M059J (cell line): ENCODE measurements around the gene HTR1D. TPM values are rescaled to one million over a fixed set of nuclear protein-coding genes. Genes with fewer than 3 reads are reported as not detected.
A peak's percentile ranks its signal among the peaks of the same experiment; 100 is the strongest.
"Not testable (repeated sequence)": the region's sequence is repeated elsewhere in the genome, so short reads cannot be mapped to it uniquely, and the experiment has no call there.

Experiments used
- DNase-seq: peaks from one replicate; pipeline ENCODE4 v3.0.0-alpha.2; 2012; ENCODE audit warnings: low read depth
- total RNA-seq: library from RNA; depleted of rRNA; stranded (reverse); fragments of >200 nt; shearing (Covaris generic); gene quantifications from 2 replicates; pipeline ENCODE4 v1.2.3, GENCODE V29; 2014; rRNA removed

The HTR1D gene
- total RNA-seq: 0.22 and 0.39 TPM in 2 replicates

DNA sequence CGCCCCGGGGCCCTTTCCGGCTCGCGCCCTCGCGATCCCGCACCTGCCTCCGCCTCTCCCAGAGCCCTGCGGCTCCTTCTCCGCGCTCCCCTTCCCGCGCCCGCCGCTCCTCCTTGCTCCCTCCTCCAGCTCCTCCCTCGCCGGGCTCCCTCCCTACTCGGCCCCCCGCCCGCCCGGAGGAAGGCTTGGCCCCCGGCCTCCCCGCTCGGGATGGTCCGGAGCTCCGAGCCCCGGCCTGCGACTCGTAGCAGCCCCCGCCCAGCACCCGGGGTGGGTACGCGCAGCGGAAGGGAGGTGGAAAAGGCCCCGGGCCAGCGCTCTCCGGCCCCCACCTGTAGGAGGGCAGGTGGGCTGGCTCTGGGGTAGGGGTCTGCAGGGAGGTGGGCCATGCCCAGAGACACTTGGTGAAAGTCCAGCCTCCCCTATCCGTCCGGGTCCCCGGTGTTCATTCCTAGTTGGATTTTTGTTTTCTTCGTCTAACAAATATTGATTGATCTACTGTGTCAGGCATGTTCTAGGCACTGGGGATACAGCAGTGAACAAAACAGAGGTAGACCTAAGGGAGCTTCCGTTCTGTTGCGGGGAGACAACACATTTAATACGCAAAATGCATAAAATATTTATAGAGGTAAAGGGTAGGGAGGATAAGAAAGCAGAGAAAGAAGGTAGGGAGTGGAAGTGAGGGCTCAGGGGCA, at the start of gene HTR1D:
Gene HTR1D (minus strand): TSS at position 82 of the 695 bp plus-strand sequence. CDS start 23,283 bp downstream, outside the sequence.
- no peak for DNase-seq

DNA sequence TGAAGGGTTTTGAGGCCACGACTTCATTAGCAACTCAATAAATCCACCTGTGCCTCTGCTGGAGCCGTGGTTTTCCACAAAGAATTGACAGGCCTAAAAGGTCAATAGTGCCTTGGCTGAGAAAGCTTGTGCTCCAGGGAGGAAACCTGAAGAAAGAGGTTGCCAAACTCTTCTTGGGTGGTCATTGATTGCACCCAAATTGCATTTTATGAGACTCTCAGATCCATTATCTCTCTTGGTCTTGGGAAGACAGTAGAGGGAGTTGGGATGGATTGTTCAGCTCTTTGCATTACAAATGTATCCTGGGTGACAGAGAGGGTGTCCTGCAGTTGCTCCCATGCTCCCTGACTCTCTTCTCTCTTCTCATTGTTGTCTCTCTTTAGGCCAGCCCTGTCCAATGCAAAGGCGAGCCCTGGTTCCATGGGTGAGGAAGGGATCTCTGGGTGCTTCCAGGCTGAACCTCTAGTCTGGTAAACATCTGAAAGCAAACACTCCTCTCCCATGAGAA, 46.1 kb upstream of the HTR1D start:
- DNase-seq: no peak

- DNase-seq: not testable (repeated sequence)
Observed at GRCh38 chr1:23258082-23258481, 40.8 kb upstream of the HTR1D start.

DNA sequence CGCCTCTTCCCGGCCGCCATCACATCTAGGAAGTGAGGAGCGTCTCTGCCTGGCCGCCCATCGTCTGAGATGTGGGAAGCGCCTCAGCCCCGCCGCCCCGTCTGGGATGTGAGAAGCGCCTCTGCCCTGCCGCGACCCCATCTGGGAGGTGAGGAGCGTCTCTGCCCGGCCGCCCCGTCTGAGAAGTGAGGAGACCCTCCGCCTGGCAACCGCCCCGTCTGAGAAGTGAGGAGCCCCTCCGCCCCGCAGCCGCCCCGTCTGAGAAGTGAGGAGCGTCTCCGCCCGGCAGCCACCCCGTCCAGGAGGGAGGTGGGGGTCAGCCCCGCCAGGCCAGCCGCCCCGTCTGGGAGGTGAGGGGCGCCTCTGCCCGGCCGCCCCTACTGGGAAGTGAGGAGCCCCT, 40.1 kb upstream of the HTR1D start:
- not testable (repeated sequence) for DNase-seq

- no peak for DNase-seq
Observed at GRCh38 chr1:23254584-23254983, 37.3 kb upstream of the HTR1D start.

GRCh38 chr1:23251812-23252211, 34.5 kb upstream of the HTR1D start:
- DNase-seq: peak; percentile 9

- DNase-seq: peak; percentile 16
Observed at GRCh38 chr1:23249787-23250454, 32.6 kb upstream of the HTR1D start.

DNA sequence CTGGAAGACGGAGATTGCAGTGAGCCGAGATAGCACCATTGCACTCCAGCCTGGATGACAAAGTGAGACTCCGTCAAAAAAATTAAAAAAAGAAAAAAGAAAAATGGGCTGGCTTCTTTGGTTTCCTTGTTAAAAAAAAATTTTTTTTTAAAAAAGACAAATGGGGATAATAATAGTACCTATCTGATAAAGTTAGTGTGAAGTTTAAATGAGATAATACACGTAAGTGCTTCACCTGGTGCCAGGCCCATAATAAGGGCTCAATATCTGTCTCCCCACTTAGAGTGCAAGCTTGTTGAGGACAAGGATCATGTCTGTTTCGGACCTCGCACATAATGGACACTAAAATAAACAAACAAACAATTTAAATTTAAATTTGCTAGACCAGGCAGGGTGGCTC, 30.0 kb upstream of the HTR1D start:
- DNase-seq: no peak

- peak; percentile 52 for DNase-seq
Observed at GRCh38 chr1:23246274-23246673, 29.0 kb upstream of the HTR1D start.

DNA sequence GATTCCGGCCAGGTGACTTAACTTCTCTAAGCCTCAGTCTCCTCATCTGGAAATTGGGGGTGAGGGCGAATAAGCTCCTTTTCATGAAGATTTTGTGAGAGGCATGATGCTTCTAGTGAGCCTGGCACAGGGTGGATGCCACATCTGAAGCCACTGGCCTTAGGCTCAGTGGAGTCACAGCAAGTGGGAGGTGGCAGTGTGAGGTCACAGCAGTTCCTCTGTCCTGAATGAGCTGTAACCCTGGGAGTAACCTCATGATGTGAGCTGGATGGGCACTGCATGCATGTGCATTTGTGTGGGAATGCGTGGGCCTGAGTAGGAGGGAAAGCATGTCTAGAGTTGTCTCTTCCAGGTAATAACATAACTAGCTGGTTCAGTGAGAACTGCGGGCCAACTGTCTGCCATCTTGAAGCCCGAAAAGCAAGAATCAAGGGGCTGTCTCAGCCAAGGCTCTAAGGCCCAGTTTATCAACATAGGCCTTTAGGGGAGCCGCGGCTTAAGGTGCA, 27.0 kb upstream of the HTR1D start:
- no peak for DNase-seq

- peak; percentile 35 for DNase-seq
Observed at GRCh38 chr1:23242414-23242813, 25.1 kb upstream of the HTR1D start.

GRCh38 chr1:23239638-23240295, 22.5 kb upstream of the HTR1D start:
- no peak for DNase-seq

GRCh38 chr1:23238565-23238964, 21.3 kb upstream of the HTR1D start:
- DNase-seq: no peak

GRCh38 chr1:23237508-23237907, 20.2 kb upstream of the HTR1D start:
- no peak for DNase-seq

GRCh38 chr1:23227806-23228205, 10.5 kb upstream of the HTR1D start:
- no peak for DNase-seq

DNA sequence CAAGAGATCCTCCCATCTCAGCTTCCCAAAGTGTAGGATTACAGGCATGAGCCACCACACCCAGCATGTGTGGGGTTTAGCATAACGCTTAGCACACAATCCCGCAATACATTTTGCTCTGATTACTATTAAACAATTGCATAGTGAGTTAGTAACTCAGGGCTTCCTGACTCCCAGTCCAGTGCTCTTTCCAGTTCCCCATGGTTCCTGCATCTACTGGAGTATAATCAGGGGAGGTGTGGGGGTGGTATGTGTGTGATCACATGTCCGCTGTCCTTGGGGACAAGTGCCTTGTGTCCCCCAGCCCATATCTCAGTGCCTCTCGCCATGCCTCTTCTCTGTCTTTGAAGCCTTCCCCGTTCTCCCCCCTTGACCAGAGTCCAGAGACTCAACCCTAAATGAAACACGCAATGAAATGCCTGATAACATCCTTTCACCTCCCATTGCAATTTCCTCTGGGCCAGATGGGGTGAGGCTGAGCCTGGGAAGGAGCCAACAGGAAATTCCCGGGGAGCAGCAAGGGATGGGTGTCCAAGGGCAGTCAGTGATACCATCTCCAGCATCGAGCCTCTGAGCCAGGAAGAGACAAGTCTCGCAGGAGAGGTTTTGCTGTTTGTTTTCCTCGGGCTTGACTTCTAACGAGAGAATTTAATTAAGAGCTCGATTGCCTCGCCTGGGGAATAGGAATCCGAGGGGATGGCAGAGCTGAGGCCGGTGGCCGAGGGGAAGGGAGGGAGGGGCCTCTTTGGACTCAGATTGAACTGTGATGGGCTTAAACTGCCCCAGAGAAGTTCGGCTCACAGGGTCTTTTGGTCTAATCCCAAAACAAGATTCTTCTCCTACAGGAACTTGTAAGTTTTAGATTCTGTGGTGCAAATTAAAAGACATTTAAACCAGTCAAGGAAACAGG, 7.7 kb upstream of the HTR1D start:
- DNase-seq: peak; percentile 85

- not testable (repeated sequence) for DNase-seq
Observed at GRCh38 chr1:23223963-23224362, 6.7 kb upstream of the HTR1D start.

- DNase-seq: not testable (repeated sequence)
Observed at GRCh38 chr1:23223490-23223951, 6.2 kb upstream of the HTR1D start.

DNA sequence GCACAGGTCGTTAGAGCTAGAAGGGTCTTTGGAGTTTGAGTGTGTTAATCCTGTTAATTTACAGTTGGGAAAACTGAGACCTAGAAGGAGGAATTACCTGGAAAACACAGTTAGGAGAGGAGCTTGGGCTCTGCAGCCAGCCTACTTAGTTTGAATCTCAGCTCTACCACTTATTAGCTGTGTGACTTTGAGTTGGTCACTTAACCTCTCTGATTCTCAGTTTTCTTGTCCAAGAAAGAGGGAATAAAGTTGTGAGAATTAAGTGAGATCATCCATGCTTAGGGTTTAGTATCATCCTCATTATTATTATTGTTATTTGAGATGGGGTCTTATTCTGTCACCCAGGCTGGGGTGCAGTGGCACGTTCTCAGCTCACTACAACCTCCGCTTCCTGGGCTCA, 5.4 kb upstream of the HTR1D start:
- DNase-seq: no peak

- no peak for DNase-seq
Observed at GRCh38 chr1:23222331-23222730, 5.0 kb upstream of the HTR1D start.

GRCh38 chr1:23221107-23221506, 3.8 kb upstream of the HTR1D start:
- no peak for DNase-seq
